Naive thymus-derived CD4-positive, alpha-beta T cell (primary cell): ENCODE measurements around the gene FHIT. TPM values are rescaled to one million over a fixed set of nuclear protein-coding genes. Genes with fewer than 3 reads are reported as not detected.

Source experiments
- ATAC-seq: fragments of 150-1000 bp; cut with Tn5 transposase; 2 replicates; pipeline ENCODE4 v1.10.0; 2021; ENCODE audit warnings: mild to moderate bottlenecking, moderate library complexity
- CTCF ChIA-PET: fragments of 350-600 bp; sonication (Branson Sonifier 250); formaldehyde crosslinking; loops from one replicate; lab custom pipeline; 2021; ENCODE audit warnings: antibody characterized with exemption; lab: Charles Lee
- POLR2A ChIA-PET: fragments of 350-600 bp; sonication (Branson Sonifier 250); formaldehyde crosslinking; loops from one replicate; lab custom pipeline; 2021; ENCODE audit warnings: antibody characterized with exemption, inconsistent platforms; lab: Charles Lee
- DNase-seq, 9 donors: peaks; one replicate each; pipeline versions ENCODE4 v3.0.0 to v3.0.0-alpha.2; 2020 to 2022; ENCODE audit warnings: mixed read lengths in 1 of 9
- H3K27ac ChIP-seq: one replicate; pipeline ENCODE4 v1.7.0; 2013; ENCODE audit warnings: mild to moderate bottlenecking, low read depth, low read length, moderate library complexity
- H3K27me3 ChIP-seq, 2 donors: one replicate each; pipeline ENCODE4 v1.7.0; 2013; ENCODE audit warnings: low read length in 2 of 2, mild to moderate bottlenecking in 2 of 2, moderate library complexity in 2 of 2; ENCODE audit not compliant: control insufficient read depth in 2 of 2, insufficient read depth in 2 of 2
- H3K36me3 ChIP-seq, 3 experiments: 1 replicate in 2 of 3; 2 replicates in 1 of 3; pipeline ENCODE4 v1.7.0; 2013; ENCODE audit warnings: low read length in 3 of 3, mild to moderate bottlenecking in 3 of 3, moderate library complexity in 1 of 3; ENCODE audit not compliant: insufficient read depth in 3 of 3, control insufficient read depth in 2 of 3
- H3K4me1 ChIP-seq, 2 donors: one replicate each; pipeline ENCODE4 v1.7.0; 2013; ENCODE audit warnings: low read length in 2 of 2, mild to moderate bottlenecking in 2 of 2, moderate library complexity in 1 of 2; ENCODE audit not compliant: control insufficient read depth in 2 of 2, insufficient read depth in 2 of 2
- H3K4me3 ChIP-seq: 2 replicates; pipeline ENCODE4 v1.7.0; 2013; ENCODE audit warnings: mild to moderate bottlenecking, low read length
- H3K9me3 ChIP-seq, 3 experiments: 1 replicate in 2 of 3; 2 replicates in 1 of 3; pipeline ENCODE4 v1.7.0; 2013; ENCODE audit warnings: low read length in 3 of 3; ENCODE audit not compliant: control insufficient read depth in 2 of 3
- H3K27ac Mint-ChIP-seq, 9 donors: one replicate each; pipeline ENCODE4 v1.8.0; 2020 to 2022; ENCODE audit warnings: mixed read lengths in 9 of 9, mild to moderate bottlenecking in 8 of 9, moderate library complexity in 5 of 9, inconsistent platforms in 2 of 9
- H3K27me3 Mint-ChIP-seq, 5 donors: one replicate each; pipeline ENCODE4 v1.8.0; 2021 to 2022; ENCODE audit warnings: mixed read lengths in 5 of 5, mild to moderate bottlenecking in 1 of 5
- H3K36me3 Mint-ChIP-seq, 5 donors: one replicate each; pipeline ENCODE4 v1.8.0; 2020 to 2022; ENCODE audit warnings: mixed read lengths in 5 of 5, mild to moderate bottlenecking in 3 of 5, inconsistent platforms in 1 of 5
- H3K4me1 Mint-ChIP-seq, 7 donors: one replicate each; pipeline ENCODE4 v1.8.0; 2020 to 2022; ENCODE audit warnings: mixed read lengths in 7 of 7, mild to moderate bottlenecking in 3 of 7, inconsistent platforms in 1 of 7
- H3K4me3 Mint-ChIP-seq, 10 donors: one replicate each; pipeline ENCODE4 v1.8.0; 2020 to 2022; ENCODE audit warnings: mild to moderate bottlenecking in 10 of 10, mixed read lengths in 10 of 10, moderate library complexity in 6 of 10, inconsistent platforms in 2 of 10
- H3K9me3 Mint-ChIP-seq, 11 donors: one replicate each; pipeline ENCODE4 v1.8.0; 2020 to 2022; ENCODE audit warnings: mixed read lengths in 11 of 11, mild to moderate bottlenecking in 4 of 11, inconsistent platforms in 1 of 11, moderate library complexity in 1 of 11
- intact Hi-C, 2 donors: fragments of 100-400 bp; cut with micrococcal nuclease; formaldehyde crosslinking; loops; one replicate each; pipeline ENCODE4 v1.15.1; 2023
- polyA plus RNA-seq, 2 donors: library from polyadenylated mRNA; unstranded; fragments of 300-500 nt; fragmentation: Illumina TruSeq; gene quantifications; one replicate each; pipeline ENCODE4 v1.2.3, GENCODE V29; 2021
- total RNA-seq, 6 experiments: library from RNA in 5 of 6; stranded (reverse) in 5 of 6; gene quantifications; 1 replicate in 5 of 6; 2 replicates in 1 of 6; pipeline ENCODE4 v1.2.3 and lab custom pipeline; 2021 to 2026

The FHIT gene
- total and polyA plus RNA-seq, 7 experiments from 2014 or later = 51.2 to 230 (median 152) TPM

GRCh38 chr3:60336061-60336460 lies 915.2 kb downstream of the FHIT start:
- no peak overlapping the region for H3K27ac ChIP-seq
- intact Hi-C loops = no loop called here
- Mint-ChIP-seq H3K4me1 (peaks cover 5 to 13% (median 9%) of the 10 kb centered on the region in 7 donors), H3K36me3 (peaks cover 0 to 13% (median 0%) of the 10 kb centered on the region in 5 donors), H3K27me3 (no peaks in the 10 kb centered on the region), H3K9me3 (peaks cover 0 to 17% (median 0%) of the 10 kb centered on the region in 11 donors), H3K4me3 (no peak overlapping the region), H3K27ac (no peak overlapping the region)
- no peaks in the 10 kb centered on the region for H3K4me1 ChIP-seq
- no peaks in the 10 kb centered on the region for H3K27me3 ChIP-seq
- POLR2A ChIA-PET = interaction anchor here (0.5 kb wide), 1 partner anchor 505 kb away, joined by 3 read pairs; no protein-coding TSS in a partner anchor
- DNase-seq (no peak), ATAC-seq (no peak)
- CTCF ChIA-PET = no interaction called here
- no peaks in the 10 kb centered on the region for H3K36me3 ChIP-seq
- no peaks in the 10 kb centered on the region for H3K9me3 ChIP-seq
- no peak overlapping the region for H3K4me3 ChIP-seq

DNA sequence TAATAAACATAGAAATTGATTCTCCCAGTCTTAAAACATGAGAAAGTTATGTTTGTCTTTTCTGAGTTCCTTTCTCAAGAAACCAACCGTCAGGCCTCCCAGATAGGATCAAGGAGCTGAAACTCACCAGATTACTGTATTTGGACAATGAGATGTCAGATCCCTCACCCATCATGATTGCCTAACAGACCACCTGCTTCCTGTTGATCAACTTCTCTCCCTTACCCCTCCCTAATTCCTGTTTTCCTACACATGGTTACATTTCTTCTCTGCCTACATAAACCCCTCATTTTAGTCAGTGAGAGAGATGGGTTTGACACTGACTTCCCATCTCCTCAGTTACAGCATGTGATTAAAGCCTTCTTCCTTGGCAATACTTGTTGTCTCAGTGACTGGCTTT lies 917.5 kb downstream of the FHIT start:
- intact Hi-C loops = no loop called here
- Mint-ChIP-seq H3K9me3 (peaks cover 0 to 18% (median 0%) of the 10 kb centered on the region in 11 donors), H3K27me3 (no peaks in the 10 kb centered on the region), H3K4me1 (peaks cover 5 to 13% (median 9%) of the 10 kb centered on the region in 7 donors), H3K4me3 (peak overlapping the region in 5 of 10 donors; percentile 19 to 46 (median 25)), H3K36me3 (peaks cover 0 to 10% (median 0%) of the 10 kb centered on the region in 5 donors), H3K27ac (peak overlapping the region in 4 of 9 donors; percentile 10 to 75 (median 50))
- CTCF ChIA-PET = no interaction called here
- no peak overlapping the region for H3K27ac ChIP-seq
- ATAC-seq (no peak), DNase-seq (no peak)
- POLR2A ChIA-PET = no interaction called here
- H3K4me3 ChIP-seq = no peak overlapping the region
- no peaks in the 10 kb centered on the region for H3K27me3 ChIP-seq
- H3K4me1 ChIP-seq = no peaks in the 10 kb centered on the region
- no peaks in the 10 kb centered on the region for H3K36me3 ChIP-seq
- H3K9me3 ChIP-seq = no peaks in the 10 kb centered on the region

GRCh38 chr3:60330107-60330506 lies 921.1 kb downstream of the FHIT start:
- Mint-ChIP-seq H3K9me3 (peaks cover 0 to 11% (median 0%) of the 10 kb centered on the region in 11 donors), H3K4me1 (peaks cover 5 to 13% (median 9%) of the 10 kb centered on the region in 7 donors), H3K27ac (peak overlapping the region in 1 of 9 donors; percentile 69), H3K4me3 (no peak overlapping the region), H3K27me3 (no peaks in the 10 kb centered on the region), H3K36me3 (peaks cover 0 to 6% (median 0%) of the 10 kb centered on the region in 5 donors)
- ChIA-PET POLR2A (no interaction called here), CTCF (no interaction called here)
- H3K27me3 ChIP-seq = no peaks in the 10 kb centered on the region
- no peak for ATAC-seq
- no peak overlapping the region for H3K4me3 ChIP-seq
- H3K9me3 ChIP-seq = no peaks in the 10 kb centered on the region
- no peaks in the 10 kb centered on the region for H3K36me3 ChIP-seq
- no peak for DNase-seq
- H3K27ac ChIP-seq = no peak overlapping the region
- no peaks in the 10 kb centered on the region for H3K4me1 ChIP-seq
- intact Hi-C loops = no loop called here

- intact Hi-C loops = no loop called here
- H3K36me3 ChIP-seq = no peaks in the 10 kb centered on the region
- Mint-ChIP-seq H3K27ac (peak overlapping the region in 1 of 9 donors; percentile 72), H3K36me3 (peaks cover 0 to 3% (median 0%) of the 10 kb centered on the region in 5 donors), H3K4me3 (no peak overlapping the region), H3K4me1 (no peaks in the 10 kb centered on the region), H3K9me3 (peaks cover 0 to 3% (median 0%) of the 10 kb centered on the region in 11 donors), H3K27me3 (no peaks in the 10 kb centered on the region)
- ChIA-PET CTCF (no interaction called here), POLR2A (interaction anchor here (0.7 kb wide), 1 partner anchor 380 kb away, joined by 3 read pairs; no protein-coding TSS in a partner anchor)
- H3K27ac ChIP-seq = no peak overlapping the region
- no peaks in the 10 kb centered on the region for H3K9me3 ChIP-seq
- no peaks in the 10 kb centered on the region for H3K4me1 ChIP-seq
- DNase-seq (no peak), ATAC-seq (peak; percentile 34)
- no peaks in the 10 kb centered on the region for H3K27me3 ChIP-seq
- no peak overlapping the region for H3K4me3 ChIP-seq
Observed at GRCh38 chr3:60325610-60326170, 925.6 kb downstream of the FHIT start.

GRCh38 chr3:60323651-60324050 lies 927.6 kb downstream of the FHIT start:
- CTCF ChIA-PET = interaction anchor here (0.5 to 0.6 kb wide), 2 partner anchors 47 to 396 kb away, joined by 3 read pairs; no protein-coding TSS in a partner anchor
- H3K4me1 ChIP-seq = no peaks in the 10 kb centered on the region

DNA sequence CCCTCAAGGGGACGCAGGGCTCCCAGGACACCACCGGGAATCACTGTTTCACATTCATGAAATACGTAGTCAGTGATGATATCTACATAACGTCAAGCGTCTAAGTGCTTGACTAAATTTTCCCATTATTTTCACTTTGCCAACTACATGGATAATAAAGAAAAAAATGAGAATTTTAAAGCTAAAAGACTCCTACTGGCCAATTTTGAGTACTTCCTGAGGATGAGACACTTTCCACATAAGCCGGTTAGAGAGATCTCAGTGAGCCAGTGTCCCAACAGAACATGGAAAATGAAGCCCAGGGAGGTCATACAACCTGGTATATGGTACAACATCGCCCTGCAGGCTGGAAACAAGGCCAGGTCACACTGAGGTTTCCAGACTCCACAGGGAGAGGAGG lies 928.1 kb downstream of the FHIT start:
- POLR2A ChIA-PET = no interaction called here
- H3K36me3 Mint-ChIP-seq = peaks cover 0 to 3% (median 0%) of the 10 kb centered on the region in 5 donors
- Histone ChIP-seq H3K27ac (no peak overlapping the region), H3K36me3 (no peaks in the 10 kb centered on the region), H3K4me3 (no peak overlapping the region), H3K9me3 (no peaks in the 10 kb centered on the region), H3K4me1 (no peaks in the 10 kb centered on the region), H3K27me3 (no peaks in the 10 kb centered on the region)
- peak overlapping the region in 1 of 9 donors; percentile 63 for H3K27ac Mint-ChIP-seq
- no peaks in the 10 kb centered on the region for H3K27me3 Mint-ChIP-seq
- no peak overlapping the region for H3K4me3 Mint-ChIP-seq
- CTCF ChIA-PET = no interaction called here
- no peak for ATAC-seq
- peaks cover 0 to 4% (median 0%) of the 10 kb centered on the region in 7 donors for H3K4me1 Mint-ChIP-seq
- peaks cover 0 to 2% (median 0%) of the 10 kb centered on the region in 11 donors for H3K9me3 Mint-ChIP-seq
- DNase-seq = no peak
- intact Hi-C loops = no loop called here

More at GRCh38 chr3:60323651-60324050, 927.6 kb downstream of the FHIT start:
- no peaks in the 10 kb centered on the region for H3K9me3 ChIP-seq
- ATAC-seq = no peak
- no peaks in the 10 kb centered on the region for H3K27me3 ChIP-seq
- no peaks in the 10 kb centered on the region for H3K36me3 ChIP-seq
- Mint-ChIP-seq H3K27me3 (no peaks in the 10 kb centered on the region), H3K27ac (no peak overlapping the region), H3K9me3 (peaks cover 0 to 3% (median 0%) of the 10 kb centered on the region in 11 donors), H3K4me1 (peaks cover 0 to 4% (median 0%) of the 10 kb centered on the region in 7 donors), H3K4me3 (no peak overlapping the region), H3K36me3 (peaks cover 0 to 3% (median 0%) of the 10 kb centered on the region in 5 donors)
- no peak overlapping the region for H3K27ac ChIP-seq
- no peak for DNase-seq
- POLR2A ChIA-PET = no interaction called here
- intact Hi-C loops = no loop called here
- H3K4me3 ChIP-seq = no peak overlapping the region
